Central memory CD8-positive, alpha-beta T cell (primary cell): ENCODE measurements around the gene KCTD1.

Source experiments
- ATAC-seq: fragments of 150-1000 bp; cut with Tn5 transposase; replicated peaks from 2 replicates; pipeline ENCODE4 v1.10.0; 2022; ENCODE audit warnings: mild to moderate bottlenecking, moderate FRiP score, moderate number of reproducible peaks; ENCODE audit not compliant: poor library complexity, severe bottlenecking; ENCODE audit errors: extremely low read depth
- DNase-seq, 2 donors: peaks; one replicate each; pipeline ENCODE4 v3.0.0; 2021; ENCODE audit warnings: low spot score in 2 of 2
- H3K27ac Mint-ChIP-seq: one replicate; pipeline ENCODE4 v1.8.0; 2022; ENCODE audit warnings: low read depth, mild to moderate bottlenecking, moderate library complexity, mixed read lengths
- H3K27me3 Mint-ChIP-seq: one replicate; pipeline ENCODE4 v1.8.0; 2022; ENCODE audit warnings: mixed read lengths
- H3K36me3 Mint-ChIP-seq: one replicate; pipeline ENCODE4 v1.8.0; 2022; ENCODE audit warnings: mild to moderate bottlenecking, moderate library complexity, mixed read lengths; ENCODE audit not compliant: insufficient read depth
- H3K4me1 Mint-ChIP-seq: one replicate; pipeline ENCODE4 v1.8.0; 2022; ENCODE audit warnings: mixed read lengths
- H3K4me3 Mint-ChIP-seq: one replicate; pipeline ENCODE4 v1.8.0; 2022; ENCODE audit warnings: mild to moderate bottlenecking, moderate library complexity, mixed read lengths
- H3K9me3 Mint-ChIP-seq: one replicate; pipeline ENCODE4 v1.8.0; 2022; ENCODE audit warnings: mixed read lengths

Gene KCTD1

GRCh38 chr18:26548415-26549262, at the start of gene KCTD1:
Gene KCTD1, minus strand, starts transcription at chr18:26548553. Its CDS starts 17 bp downstream, at chr18:26548536.
- Mint-ChIP-seq H3K4me1 (peaks cover 24% of the 10 kb centered on the region), H3K27ac (peak within 1 kb of the TSS; percentile 68)

GRCh38 chr18:26593365-26594320, 45.3 kb upstream of the KCTD1 start:
- no peak for ATAC-seq
- peaks cover 13% of the 10 kb centered on the region for H3K27me3 Mint-ChIP-seq

More at GRCh38 chr18:26548415-26549262, at the start of gene KCTD1:
- H3K9me3 Mint-ChIP-seq, result no peaks in the 10 kb centered on the region
- DNase-seq (peak in 1 of 2 donors; percentile 35), ATAC-seq (peak; percentile 49)
- H3K27me3 Mint-ChIP-seq, result peaks cover 37% of the 10 kb centered on the region
- peak within 1 kb of the TSS; percentile 82 for H3K4me3 Mint-ChIP-seq
- peaks cover 3% of the 10 kb centered on the region for H3K36me3 Mint-ChIP-seq

GRCh38 chr18:26584745-26585144, 36.4 kb upstream of the KCTD1 start:
- Mint-ChIP-seq H3K27me3 (peaks cover 32% of the 10 kb centered on the region), H3K4me1 (no peaks in the 10 kb centered on the region), H3K36me3 (no peaks in the 10 kb centered on the region), H3K27ac (peak overlapping the region; percentile 12), H3K9me3 (no peaks in the 10 kb centered on the region), H3K4me3 (no peak overlapping the region)
- DNase-seq, result no peak
- ATAC-seq, result no peak

More at GRCh38 chr18:26593365-26594320, 45.3 kb upstream of the KCTD1 start:
- peaks cover 1% of the 10 kb centered on the region for H3K36me3 Mint-ChIP-seq
- no peak overlapping the region for H3K27ac Mint-ChIP-seq
- H3K4me1 Mint-ChIP-seq, result no peaks in the 10 kb centered on the region
- no peak overlapping the region for H3K4me3 Mint-ChIP-seq
- no peaks in the 10 kb centered on the region for H3K9me3 Mint-ChIP-seq
- DNase-seq, result no peak

GRCh38 chr18:26579941-26580618, 31.7 kb upstream of the KCTD1 start:
- no peak for DNase-seq
- no peak overlapping the region for H3K27ac Mint-ChIP-seq
- no peaks in the 10 kb centered on the region for H3K9me3 Mint-ChIP-seq
- H3K36me3 Mint-ChIP-seq, result peaks cover 1% of the 10 kb centered on the region
- H3K27me3 Mint-ChIP-seq, result peaks cover 52% of the 10 kb centered on the region
- ATAC-seq, result no peak
- peaks cover 9% of the 10 kb centered on the region for H3K4me1 Mint-ChIP-seq
- no peak overlapping the region for H3K4me3 Mint-ChIP-seq

- Mint-ChIP-seq H3K36me3 (peaks cover 1% of the 10 kb centered on the region), H3K4me1 (peaks cover 10% of the 10 kb centered on the region), H3K9me3 (no peaks in the 10 kb centered on the region), H3K4me3 (no peak overlapping the region), H3K27me3 (peaks cover 70% of the 10 kb centered on the region), H3K27ac (no peak overlapping the region)
- no peak for ATAC-seq
- DNase-seq, result no peak
Observed at GRCh38 chr18:26575865-26576217, 27.5 kb upstream of the KCTD1 start.

- Mint-ChIP-seq H3K4me1 (peaks cover 10% of the 10 kb centered on the region), H3K27ac (no peak overlapping the region), H3K9me3 (no peaks in the 10 kb centered on the region), H3K27me3 (peaks cover 75% of the 10 kb centered on the region), H3K4me3 (no peak overlapping the region), H3K36me3 (peaks cover 1% of the 10 kb centered on the region)
- ATAC-seq (no peak), DNase-seq (no peak)
Observed at GRCh38 chr18:26574958-26575864, 26.9 kb upstream of the KCTD1 start.

GRCh38 chr18:26568926-26569665, 20.7 kb upstream of the KCTD1 start:
- Mint-ChIP-seq H3K27me3 (peaks cover 50% of the 10 kb centered on the region), H3K9me3 (no peaks in the 10 kb centered on the region), H3K4me3 (no peak overlapping the region), H3K36me3 (no peaks in the 10 kb centered on the region), H3K4me1 (no peaks in the 10 kb centered on the region), H3K27ac (no peak overlapping the region)
- no peak for DNase-seq
- no peak for ATAC-seq

- DNase-seq (no peak), ATAC-seq (no peak)
- H3K4me1 Mint-ChIP-seq, result no peaks in the 10 kb centered on the region
- no peaks in the 10 kb centered on the region for H3K36me3 Mint-ChIP-seq
- no peaks in the 10 kb centered on the region for H3K9me3 Mint-ChIP-seq
- H3K4me3 Mint-ChIP-seq, result no peak overlapping the region
- H3K27ac Mint-ChIP-seq, result no peak overlapping the region
- peaks cover 49% of the 10 kb centered on the region for H3K27me3 Mint-ChIP-seq
Observed at GRCh38 chr18:26568513-26568912, 20.2 kb upstream of the KCTD1 start.

GRCh38 chr18:26566874-26567555, 18.7 kb upstream of the KCTD1 start:
- H3K9me3 Mint-ChIP-seq, result no peaks in the 10 kb centered on the region
- H3K27me3 Mint-ChIP-seq, result peaks cover 47% of the 10 kb centered on the region
- no peak overlapping the region for H3K27ac Mint-ChIP-seq
- no peak for ATAC-seq
- H3K4me1 Mint-ChIP-seq, result no peaks in the 10 kb centered on the region
- H3K36me3 Mint-ChIP-seq, result no peaks in the 10 kb centered on the region
- no peak for DNase-seq
- H3K4me3 Mint-ChIP-seq, result no peak overlapping the region

- no peaks in the 10 kb centered on the region for H3K4me1 Mint-ChIP-seq
- peaks cover 43% of the 10 kb centered on the region for H3K27me3 Mint-ChIP-seq
- no peak overlapping the region for H3K27ac Mint-ChIP-seq
- no peak overlapping the region for H3K4me3 Mint-ChIP-seq
- ATAC-seq (no peak), DNase-seq (no peak)
- no peaks in the 10 kb centered on the region for H3K9me3 Mint-ChIP-seq
- H3K36me3 Mint-ChIP-seq, result no peaks in the 10 kb centered on the region
Observed at GRCh38 chr18:26565514-26565913, 17.2 kb upstream of the KCTD1 start.

GRCh38 chr18:26563024-26563423, 14.7 kb upstream of the KCTD1 start:
- H3K27ac Mint-ChIP-seq, result no peak overlapping the region
- ATAC-seq (no peak), DNase-seq (no peak)
- peaks cover 35% of the 10 kb centered on the region for H3K27me3 Mint-ChIP-seq
- H3K9me3 Mint-ChIP-seq, result no peaks in the 10 kb centered on the region
- H3K4me3 Mint-ChIP-seq, result no peak overlapping the region
- H3K4me1 Mint-ChIP-seq, result no peaks in the 10 kb centered on the region
- H3K36me3 Mint-ChIP-seq, result no peaks in the 10 kb centered on the region
